ENCODE data around the gene CUEDC1. TPM values are rescaled to one million over a fixed set of nuclear protein-coding genes. Genes with fewer than 3 reads are reported as not detected.

CUEDC1 gene
- total and polyA plus RNA-seq, 9 of the 15 experiments (the other 6 are each of a cell fraction or from before 2014, with no cell fraction given) = 0.20 to 4.1 (median 1.6) TPM; not detected in 1

DNA sequence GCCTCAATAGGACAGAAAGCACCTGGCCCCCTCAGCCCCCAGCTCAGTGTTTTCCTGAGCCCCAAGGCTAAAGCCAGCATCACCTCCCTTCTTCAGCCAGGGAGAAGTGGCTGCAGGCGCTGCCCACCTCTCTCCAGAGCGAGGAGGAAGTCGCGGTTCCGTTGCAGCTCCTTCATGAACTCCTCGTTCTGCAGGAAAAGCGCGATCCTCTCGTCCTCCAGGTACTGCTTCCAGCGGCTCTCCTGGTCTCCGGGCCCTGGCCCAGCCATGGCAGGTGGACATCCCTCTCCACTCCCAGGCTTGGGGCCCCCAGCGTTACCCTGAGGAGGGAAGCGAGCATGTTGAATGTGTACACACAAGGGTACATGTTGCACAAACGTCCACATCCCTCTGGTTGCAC lies 82.7 kb downstream of the CUEDC1 start:
- no peaks in the 10 kb centered on the region for H3K36me3 ChIP-seq (ENCODE audit: control insufficient read depth, insufficient read depth, low read length)
- H3K4me1 ChIP-seq (replicated peaks in 1 of 2; ENCODE audit: control insufficient read depth in 2 of 2, insufficient read depth in 2 of 2, low read length in 2 of 2) = peaks cover 0 to 26% of the 10 kb centered on the region in 2 experiments; a peak in 4 of 5 replicates
- no peak overlapping the region for H3K27ac ChIP-seq (ENCODE audit: extremely low read depth, low read depth, low read length)
- WGBS (ENCODE audit: insufficient coverage, low coverage, missing lambda C conversion rate) = 15% methylated on average over 14 of the region's 14 CpGs
- no TSS peak for BruUV-seq (replicated peaks)
- H3K4me3 ChIP-seq = no peak overlapping the region
- H3K4me2 ChIP-seq (ENCODE audit: insufficient read depth, low read length) = no peak overlapping the region
- H3K27me3 ChIP-seq (ENCODE audit: control insufficient read depth in 2 of 2, insufficient read depth in 2 of 2, low read length in 2 of 2) = peaks cover 9 to 28% of the 10 kb centered on the region in 2 experiments; a peak in 4 of 5 replicates
- no peaks in the 10 kb centered on the region for H3K9me3 ChIP-seq (replicated peaks; ENCODE audit: control insufficient read depth, insufficient read depth, low read depth, low read length)
- in situ Hi-C loops (cut with MboI) (no loop called here), intact Hi-C loops (cut with micrococcal nuclease) (no loop called here)
- ChIA-PET POLR2A (interaction anchor here (2.6 kb wide), 1 partner anchor 12 kb away, joined by 8 read pairs; no protein-coding TSS in a partner anchor), CTCF (ENCODE audit: low intra/inter-chr PET ratio) (no interaction called here)
- no peak for TF ChIP-seq MEIS2 (IDR thresholded peaks at IDR 0.05; ENCODE audit: partially characterized antibody)
- no peak for TF ChIP-seq CHD1 (IDR thresholded peaks at IDR 0.05; ENCODE audit: low read length)
- TF ChIP-seq RREB1 (CRISPR knock-in tag; IDR thresholded peaks at IDR 0.05) = no peak
- no peak for TF ChIP-seq HMG20B (CRISPR knock-in tag; IDR thresholded peaks at IDR 0.05)
- TF ChIP-seq CC2D1A (IDR thresholded peaks at IDR 0.05) = no peak
- TF ChIP-seq CBFB (CRISPR knock-in tag; IDR thresholded peaks at IDR 0.05) = no peak
- no peak for TF ChIP-seq NUFIP1 (IDR thresholded peaks at IDR 0.05; ENCODE audit: partially characterized antibody)
- DNase-seq (ENCODE audit: extremely low read depth in 1 of 4, low spot score in 3 of 4) = no peak
- H2AFZ ChIP-seq (ENCODE audit: low read depth, low read length) = no peak overlapping the region
- no peaks in the 10 kb centered on the region for H3K79me2 ChIP-seq (ENCODE audit: control insufficient read depth, insufficient read depth, low read length)
- H4K20me1 ChIP-seq (replicated peaks; ENCODE audit: control insufficient read depth, insufficient read depth, low read length) = no peaks in the 10 kb centered on the region
- H3K9me1 ChIP-seq (ENCODE audit: control insufficient read depth, insufficient read depth, low read length) = peaks cover 4% of the 10 kb centered on the region
- ATAC-seq = no peak
- FAIRE-seq = no peak
- H3K9ac ChIP-seq (ENCODE audit: insufficient read depth in 1 of 2, low read depth in 2 of 2, low read length in 2 of 2) = no peak overlapping the region
